ENCODE data around the gene EPN3.

EPN3 gene

GRCh38 chr17:50532452-50533024 is at the start of gene EPN3:
Gene EPN3, plus strand, starts transcription at chr17:50532735. Its CDS starts 3,822 bp downstream, at chr17:50536557.
- Mint-ChIP-seq H3K4me1 (peaks cover 12% of the 10 kb centered on the region), H3K27ac (ENCODE audit: low read depth) (no peak within 1 kb of the TSS), H3K9me3 (no peaks in the 10 kb centered on the region), H3K36me3 (ENCODE audit: insufficient read depth) (peaks cover 1% of the 10 kb centered on the region), H3K27me3 (peaks cover 86% of the 10 kb centered on the region), H3K4me3 (peak within 1 kb of the TSS; percentile 41)
- ATAC-seq (replicated peaks; ENCODE audit: extremely low read depth, poor library complexity, severe bottlenecking): no peak
- no peak for DNase-seq (ENCODE audit: low spot score in 2 of 2)

GRCh38 chr17:50483266-50483665 is 49.3 kb upstream of the EPN3 start:
- ATAC-seq (replicated peaks; ENCODE audit: extremely low read depth, poor library complexity, severe bottlenecking) (no peak), DNase-seq (ENCODE audit: low spot score in 2 of 2) (no peak)
- Mint-ChIP-seq H3K27me3 (no peaks in the 10 kb centered on the region), H3K36me3 (ENCODE audit: insufficient read depth) (peaks cover 24% of the 10 kb centered on the region), H3K4me1 (peaks cover 17% of the 10 kb centered on the region), H3K4me3 (no peak overlapping the region), H3K27ac (ENCODE audit: low read depth) (no peak overlapping the region), H3K9me3 (no peaks in the 10 kb centered on the region)

- Mint-ChIP-seq H3K27ac (ENCODE audit: low read depth) (peak overlapping the region; percentile 22), H3K4me3 (no peak overlapping the region), H3K4me1 (peaks cover 9% of the 10 kb centered on the region), H3K9me3 (no peaks in the 10 kb centered on the region), H3K27me3 (no peaks in the 10 kb centered on the region), H3K36me3 (ENCODE audit: insufficient read depth) (peaks cover 22% of the 10 kb centered on the region)
- DNase-seq (ENCODE audit: low spot score in 2 of 2) (no peak), ATAC-seq (replicated peaks; ENCODE audit: extremely low read depth, poor library complexity, severe bottlenecking) (no peak)
These were observed 48.0 kb upstream of the EPN3 start for GRCh38 chr17:50484386-50485155.

GRCh38 chr17:50487213-50488096 is 45.1 kb upstream of the EPN3 start:
- Mint-ChIP-seq H3K27ac (ENCODE audit: low read depth) (no peak overlapping the region), H3K27me3 (no peaks in the 10 kb centered on the region), H3K9me3 (no peaks in the 10 kb centered on the region), H3K36me3 (ENCODE audit: insufficient read depth) (peaks cover 22% of the 10 kb centered on the region), H3K4me1 (no peaks in the 10 kb centered on the region), H3K4me3 (no peak overlapping the region)
- ATAC-seq (replicated peaks; ENCODE audit: extremely low read depth, poor library complexity, severe bottlenecking) (no peak), DNase-seq (ENCODE audit: low spot score in 2 of 2) (no peak)

GRCh38 chr17:50488880-50489279 is 43.7 kb upstream of the EPN3 start:
- no peak overlapping the region for H3K4me3 Mint-ChIP-seq
- no peak overlapping the region for H3K27ac Mint-ChIP-seq (ENCODE audit: low read depth)
- ATAC-seq (replicated peaks; ENCODE audit: extremely low read depth, poor library complexity, severe bottlenecking): no peak
- H3K4me1 Mint-ChIP-seq: no peaks in the 10 kb centered on the region
- peaks cover 16% of the 10 kb centered on the region for H3K36me3 Mint-ChIP-seq (ENCODE audit: insufficient read depth)
- no peak for DNase-seq (ENCODE audit: low spot score in 2 of 2)
- H3K27me3 Mint-ChIP-seq: no peaks in the 10 kb centered on the region
- no peaks in the 10 kb centered on the region for H3K9me3 Mint-ChIP-seq

GRCh38 chr17:50491505-50491904 is 41.0 kb upstream of the EPN3 start:
- Mint-ChIP-seq H3K4me1 (no peaks in the 10 kb centered on the region), H3K27me3 (no peaks in the 10 kb centered on the region), H3K27ac (ENCODE audit: low read depth) (no peak overlapping the region), H3K36me3 (ENCODE audit: insufficient read depth) (peaks cover 3% of the 10 kb centered on the region), H3K4me3 (no peak overlapping the region), H3K9me3 (no peaks in the 10 kb centered on the region)
- ATAC-seq (replicated peaks; ENCODE audit: extremely low read depth, poor library complexity, severe bottlenecking) (no peak), DNase-seq (ENCODE audit: low spot score in 2 of 2) (no peak)

GRCh38 chr17:50492214-50492613 is 40.3 kb upstream of the EPN3 start:
- H3K4me1 Mint-ChIP-seq: no peaks in the 10 kb centered on the region
- no peaks in the 10 kb centered on the region for H3K27me3 Mint-ChIP-seq
- H3K9me3 Mint-ChIP-seq: no peaks in the 10 kb centered on the region

GRCh38 chr17:50493744-50494143 is 38.8 kb upstream of the EPN3 start:
- no peak for ATAC-seq (replicated peaks; ENCODE audit: extremely low read depth, poor library complexity, severe bottlenecking)
- DNase-seq (ENCODE audit: low spot score in 2 of 2): no peak
- Mint-ChIP-seq H3K27me3 (no peaks in the 10 kb centered on the region), H3K36me3 (ENCODE audit: insufficient read depth) (peaks cover 4% of the 10 kb centered on the region), H3K4me3 (no peak overlapping the region), H3K9me3 (no peaks in the 10 kb centered on the region), H3K4me1 (no peaks in the 10 kb centered on the region), H3K27ac (ENCODE audit: low read depth) (no peak overlapping the region)

More at GRCh38 chr17:50492214-50492613, 40.3 kb upstream of the EPN3 start:
- no peak overlapping the region for H3K27ac Mint-ChIP-seq (ENCODE audit: low read depth)
- DNase-seq (ENCODE audit: low spot score in 2 of 2) (no peak), ATAC-seq (replicated peaks; ENCODE audit: extremely low read depth, poor library complexity, severe bottlenecking) (no peak)
- H3K4me3 Mint-ChIP-seq: no peak overlapping the region
- peaks cover 3% of the 10 kb centered on the region for H3K36me3 Mint-ChIP-seq (ENCODE audit: insufficient read depth)

- peaks cover 4% of the 10 kb centered on the region for H3K36me3 Mint-ChIP-seq (ENCODE audit: insufficient read depth)
- no peaks in the 10 kb centered on the region for H3K27me3 Mint-ChIP-seq
- no peaks in the 10 kb centered on the region for H3K9me3 Mint-ChIP-seq
- no peak overlapping the region for H3K4me3 Mint-ChIP-seq
- no peaks in the 10 kb centered on the region for H3K4me1 Mint-ChIP-seq
- DNase-seq (ENCODE audit: low spot score in 2 of 2) (no peak), ATAC-seq (replicated peaks; ENCODE audit: extremely low read depth, poor library complexity, severe bottlenecking) (no peak)
- H3K27ac Mint-ChIP-seq (ENCODE audit: low read depth): no peak overlapping the region
These were observed 37.2 kb upstream of the EPN3 start for GRCh38 chr17:50495217-50495823.

GRCh38 chr17:50495918-50496317 is 36.6 kb upstream of the EPN3 start:
- H3K4me3 Mint-ChIP-seq: no peak overlapping the region
- peaks cover 4% of the 10 kb centered on the region for H3K36me3 Mint-ChIP-seq (ENCODE audit: insufficient read depth)
- H3K9me3 Mint-ChIP-seq: no peaks in the 10 kb centered on the region
- H3K27ac Mint-ChIP-seq (ENCODE audit: low read depth): no peak overlapping the region
- no peaks in the 10 kb centered on the region for H3K27me3 Mint-ChIP-seq
- no peaks in the 10 kb centered on the region for H3K4me1 Mint-ChIP-seq
- DNase-seq (ENCODE audit: low spot score in 2 of 2): no peak
- no peak for ATAC-seq (replicated peaks; ENCODE audit: extremely low read depth, poor library complexity, severe bottlenecking)

GRCh38 chr17:50498021-50498874 is 34.3 kb upstream of the EPN3 start:
- ATAC-seq (replicated peaks; ENCODE audit: extremely low read depth, poor library complexity, severe bottlenecking) (no peak), DNase-seq (ENCODE audit: low spot score in 2 of 2) (no peak)
- H3K27me3 Mint-ChIP-seq: no peaks in the 10 kb centered on the region
- H3K27ac Mint-ChIP-seq (ENCODE audit: low read depth): no peak overlapping the region
- no peak overlapping the region for H3K4me3 Mint-ChIP-seq
- H3K9me3 Mint-ChIP-seq: no peaks in the 10 kb centered on the region
- H3K36me3 Mint-ChIP-seq (ENCODE audit: insufficient read depth): peaks cover 4% of the 10 kb centered on the region
- H3K4me1 Mint-ChIP-seq: no peaks in the 10 kb centered on the region

GRCh38 chr17:50499270-50499669 is 33.3 kb upstream of the EPN3 start:
- Mint-ChIP-seq H3K27ac (ENCODE audit: low read depth) (no peak overlapping the region), H3K4me1 (no peaks in the 10 kb centered on the region), H3K4me3 (no peak overlapping the region), H3K27me3 (no peaks in the 10 kb centered on the region), H3K36me3 (ENCODE audit: insufficient read depth) (peaks cover 4% of the 10 kb centered on the region), H3K9me3 (no peaks in the 10 kb centered on the region)
- ATAC-seq (replicated peaks; ENCODE audit: extremely low read depth, poor library complexity, severe bottlenecking) (no peak), DNase-seq (ENCODE audit: low spot score in 2 of 2) (no peak)

All from central memory CD8-positive, alpha-beta T cell (primary cell).